Suprapubic skin (tissue), 3 donors: ENCODE data around the gene TIE1.

ENCODE experiments used
- CTCF ChIP-seq, 2 donors: fragments of 200-600 bp in 1 of 2; fragments of 450-650 bp in 1 of 2; sonication (generic) in 1 of 2; IDR thresholded peaks; one replicate each; pipeline ENCODE4 v1.5.1; 2016 to 2019; ENCODE audit warnings: antibody characterized with exemption in 2 of 2, mild to moderate bottlenecking in 1 of 2, moderate library complexity in 1 of 2
- POLR2AphosphoS5 ChIP-seq, 3 donors: sonication (generic); formaldehyde crosslinking; IDR thresholded peaks; one replicate each; pipeline ENCODE4 v1.6.1; 2017; ENCODE audit warnings: antibody characterized with exemption in 3 of 3

GRCh38 chr1:43370564-43370963 lies 69.8 kb downstream of the TIE1 start:
- no peak for TF ChIP-seq CTCF (IDR thresholded peaks at IDR 0.05)
- no peak for TF ChIP-seq POLR2AphosphoS5 (IDR thresholded peaks at IDR 0.05)
